Gastrocnemius medialis (tissue), 4 donors: ENCODE measurements around the gene MGAT5. TPM values are rescaled to one million over a fixed set of nuclear protein-coding genes. Genes with fewer than 3 reads are reported as not detected.

ENCODE experiments used
- ATAC-seq, 2 donors: fragments of 150-250 bp; one replicate each; pipeline ENCODE4 v1.9.1; 2016
- DNase-seq, 2 donors: peaks; one replicate each; pipeline ENCODE4 v3.0.0-alpha.2; 2019
- H3K27ac ChIP-seq, 4 donors: fragments of 200-600 bp; sonication (generic); 1 replicate in 1 of 4; 2 replicates in 3 of 4; pipeline ENCODE4 v1.5.1; 2016 to 2018; ENCODE audit warnings: mild to moderate bottlenecking in 2 of 4, moderate library complexity in 1 of 4
- H3K27me3 ChIP-seq, 3 donors: fragments of 200-600 bp; sonication (generic) in 2 of 3; 1 replicate in 1 of 3; 2 replicates in 2 of 3; pipeline versions ENCODE4 v1.5.1 to v1.6.0; 2016 to 2019; ENCODE audit warnings: mild to moderate bottlenecking in 1 of 3, moderate library complexity in 1 of 3
- H3K36me3 ChIP-seq, 2 donors: fragments of 200-600 bp; sonication (generic) in 1 of 2; one replicate each; pipeline ENCODE4 v1.5.1; 2017 to 2018
- H3K4me1 ChIP-seq, 2 donors: fragments of 200-600 bp; sonication (generic) in 1 of 2; one replicate each; pipeline ENCODE4 v1.5.1; 2016 to 2017; ENCODE audit warnings: mild to moderate bottlenecking in 2 of 2
- H3K4me3 ChIP-seq, 4 donors: fragments of 200-600 bp; sonication (generic) in 3 of 4; 1 replicate in 1 of 4; 2 replicates in 3 of 4; pipeline ENCODE4 v1.5.1; 2016 to 2019; ENCODE audit warnings: mild to moderate bottlenecking in 2 of 4
- H3K9me3 ChIP-seq, 3 donors: fragments of 200-600 bp; sonication (generic) in 2 of 3; 1 replicate in 1 of 3; 2 replicates in 2 of 3; pipeline ENCODE4 v1.5.1; 2016 to 2019
- POLR2A ChIP-seq, 2 donors: fragments of 450-650 bp; IDR thresholded peaks; one replicate each; pipeline ENCODE4 v1.6.1; 2017; ENCODE audit warnings: antibody characterized with exemption in 2 of 2, mild to moderate bottlenecking in 2 of 2, moderate library complexity in 2 of 2
- in situ Hi-C, 4 donors: fragments of 200-750 bp; cut with MboI; loops; one replicate each; pipeline versions ENCODE4 v1.15.0 to v1.8.0; 2017; ENCODE audit warnings: low sequenced_read_pairs in 4 of 4
- intact Hi-C: fragments of 100-400 bp; cut with DNase I; formaldehyde crosslinking; loops from one replicate; pipeline ENCODE4 v1.15.1; 2023; ENCODE audit warnings: low total_unique reads
- total RNA-seq, 4 donors: library from RNA; depleted of rRNA; stranded (reverse); fragments of >200 nt; gene quantifications; one replicate each; pipeline versions ENCODE4 v1.1.0 to v1.2.3, GENCODE V29; 2016
- TF ChIP-seq, protein P1 (sequence below), 5 experiments: fragments of 450-650 bp in 3 of 5; fragments of 200-600 bp in 2 of 5; sonication (generic) in 2 of 5; IDR thresholded peaks in 4 of 5; conservative IDR thresholded peaks in 1 of 5; 1 replicate in 4 of 5; 2 replicates in 1 of 5; pipeline ENCODE4 v1.5.1; 2016 to 2019; ENCODE audit warnings: antibody characterized with exemption in 5 of 5, mild to moderate bottlenecking in 3 of 5, moderate library complexity in 3 of 5

The MGAT5 gene, protein sequence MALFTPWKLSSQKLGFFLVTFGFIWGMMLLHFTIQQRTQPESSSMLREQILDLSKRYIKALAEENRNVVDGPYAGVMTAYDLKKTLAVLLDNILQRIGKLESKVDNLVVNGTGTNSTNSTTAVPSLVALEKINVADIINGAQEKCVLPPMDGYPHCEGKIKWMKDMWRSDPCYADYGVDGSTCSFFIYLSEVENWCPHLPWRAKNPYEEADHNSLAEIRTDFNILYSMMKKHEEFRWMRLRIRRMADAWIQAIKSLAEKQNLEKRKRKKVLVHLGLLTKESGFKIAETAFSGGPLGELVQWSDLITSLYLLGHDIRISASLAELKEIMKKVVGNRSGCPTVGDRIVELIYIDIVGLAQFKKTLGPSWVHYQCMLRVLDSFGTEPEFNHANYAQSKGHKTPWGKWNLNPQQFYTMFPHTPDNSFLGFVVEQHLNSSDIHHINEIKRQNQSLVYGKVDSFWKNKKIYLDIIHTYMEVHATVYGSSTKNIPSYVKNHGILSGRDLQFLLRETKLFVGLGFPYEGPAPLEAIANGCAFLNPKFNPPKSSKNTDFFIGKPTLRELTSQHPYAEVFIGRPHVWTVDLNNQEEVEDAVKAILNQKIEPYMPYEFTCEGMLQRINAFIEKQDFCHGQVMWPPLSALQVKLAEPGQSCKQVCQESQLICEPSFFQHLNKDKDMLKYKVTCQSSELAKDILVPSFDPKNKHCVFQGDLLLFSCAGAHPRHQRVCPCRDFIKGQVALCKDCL
- total RNA-seq = 1 to 10 TPM; 3.0 to 4.9 (median 3.3) TPM

DNA sequence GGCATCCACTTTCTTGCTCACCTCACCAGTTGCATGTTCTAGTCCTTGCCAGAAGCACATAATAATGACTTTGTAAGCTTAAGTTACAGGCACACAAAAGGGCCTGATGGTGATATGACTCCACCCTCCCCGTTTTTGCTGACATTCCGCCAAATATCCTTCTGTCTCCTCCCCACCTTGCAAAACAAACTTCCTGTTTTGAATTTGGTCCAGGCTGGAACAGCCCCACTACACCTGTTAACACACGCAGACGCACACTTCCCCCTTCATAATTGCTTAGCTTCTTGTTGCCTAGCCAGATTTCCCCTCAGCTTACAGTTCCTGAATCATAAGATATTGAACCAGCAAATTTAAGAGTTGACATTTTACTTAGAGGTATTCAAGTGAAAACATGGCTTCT lies at the start of gene MGAT5:
Gene MGAT5, plus strand, starts transcription at position 269 of the 400 bp plus-strand sequence. CDS start 332 bp downstream, outside the sequence.
- intact Hi-C loops = no loop called here
- Histone ChIP-seq H3K36me3 (no peaks in the 10 kb centered on the region), H3K27ac (no peak within 1 kb of the TSS), H3K27me3 (no peaks in the 10 kb centered on the region), H3K4me3 (no peak within 1 kb of the TSS), H3K9me3 (no peaks in the 10 kb centered on the region), H3K4me1 (peaks cover under 1 to 6% of the 10 kb centered on the region in 2 donors)
- peak in 1 of 2 donors; percentile 39 for ATAC-seq
- TF ChIP-seq, protein P1, sequence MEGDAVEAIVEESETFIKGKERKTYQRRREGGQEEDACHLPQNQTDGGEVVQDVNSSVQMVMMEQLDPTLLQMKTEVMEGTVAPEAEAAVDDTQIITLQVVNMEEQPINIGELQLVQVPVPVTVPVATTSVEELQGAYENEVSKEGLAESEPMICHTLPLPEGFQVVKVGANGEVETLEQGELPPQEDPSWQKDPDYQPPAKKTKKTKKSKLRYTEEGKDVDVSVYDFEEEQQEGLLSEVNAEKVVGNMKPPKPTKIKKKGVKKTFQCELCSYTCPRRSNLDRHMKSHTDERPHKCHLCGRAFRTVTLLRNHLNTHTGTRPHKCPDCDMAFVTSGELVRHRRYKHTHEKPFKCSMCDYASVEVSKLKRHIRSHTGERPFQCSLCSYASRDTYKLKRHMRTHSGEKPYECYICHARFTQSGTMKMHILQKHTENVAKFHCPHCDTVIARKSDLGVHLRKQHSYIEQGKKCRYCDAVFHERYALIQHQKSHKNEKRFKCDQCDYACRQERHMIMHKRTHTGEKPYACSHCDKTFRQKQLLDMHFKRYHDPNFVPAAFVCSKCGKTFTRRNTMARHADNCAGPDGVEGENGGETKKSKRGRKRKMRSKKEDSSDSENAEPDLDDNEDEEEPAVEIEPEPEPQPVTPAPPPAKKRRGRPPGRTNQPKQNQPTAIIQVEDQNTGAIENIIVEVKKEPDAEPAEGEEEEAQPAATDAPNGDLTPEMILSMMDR (IDR thresholded peaks at IDR 0.05 in 4 of 5, conservative IDR thresholded peaks at IDR 0.05 in 1 of 5) = no peak
- TF ChIP-seq POLR2A (IDR thresholded peaks at IDR 0.05) = no peak
- no peak for DNase-seq
- in situ Hi-C loops = no loop called here

DNA sequence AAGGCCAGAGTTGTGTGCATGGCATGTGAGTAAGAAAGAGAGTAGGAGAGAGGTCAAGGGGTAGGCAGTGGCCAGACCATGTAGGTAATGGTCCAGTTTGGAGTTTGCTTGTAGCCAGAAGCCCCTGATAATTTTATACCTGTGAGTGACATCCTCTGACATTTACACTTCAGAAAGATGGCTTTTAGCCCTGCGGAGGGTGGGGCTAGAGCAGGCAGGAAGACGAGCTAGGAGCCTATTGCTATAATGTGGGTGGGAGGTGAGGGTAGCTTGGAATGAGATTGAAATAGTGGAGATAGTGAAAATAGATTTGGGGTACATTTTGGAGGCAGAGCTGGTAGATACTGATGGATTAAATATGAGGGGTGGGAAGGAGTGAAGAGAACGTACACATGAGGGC lies 48.8 kb upstream of the MGAT5 start:
- no peak for ATAC-seq
- Histone ChIP-seq H3K4me1 (peaks cover 4 to 8% of the 10 kb centered on the region in 2 donors), H3K27ac (no peak overlapping the region), H3K27me3 (no peaks in the 10 kb centered on the region), H3K4me3 (no peak overlapping the region), H3K36me3 (no peaks in the 10 kb centered on the region), H3K9me3 (no peaks in the 10 kb centered on the region)
- intact Hi-C loops = loop anchor here (5.0 to 10.0 kb wide), 2 partner anchors 88 to 320 kb away; no protein-coding TSS in a partner anchor
- no peak for DNase-seq
- in situ Hi-C loops = no loop called here
- TF ChIP-seq, protein P1 (IDR thresholded peaks at IDR 0.05 in 4 of 5, conservative IDR thresholded peaks at IDR 0.05 in 1 of 5) = no peak
- TF ChIP-seq POLR2A (IDR thresholded peaks at IDR 0.05) = no peak

DNA sequence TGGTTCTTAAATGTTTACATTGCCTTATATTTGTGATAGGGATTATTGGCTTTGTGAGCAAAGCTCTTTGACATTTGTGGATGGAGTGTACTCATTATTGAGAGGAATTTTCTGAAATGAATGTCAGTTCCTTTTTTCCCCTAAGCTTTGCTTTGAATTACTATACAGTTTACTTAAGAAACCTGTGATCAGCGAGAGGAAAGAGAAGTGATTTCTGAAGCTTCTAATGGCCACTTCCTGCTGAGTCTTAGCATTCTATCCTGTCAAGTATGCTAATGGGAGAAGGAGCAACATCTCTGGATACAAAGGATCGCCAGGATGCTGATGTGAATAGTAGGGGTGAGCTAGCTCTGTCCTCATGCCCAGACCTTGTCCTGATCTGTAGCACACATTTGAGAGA lies 47.8 kb upstream of the MGAT5 start:
- ATAC-seq = no peak
- in situ Hi-C loops = no loop called here

DNA sequence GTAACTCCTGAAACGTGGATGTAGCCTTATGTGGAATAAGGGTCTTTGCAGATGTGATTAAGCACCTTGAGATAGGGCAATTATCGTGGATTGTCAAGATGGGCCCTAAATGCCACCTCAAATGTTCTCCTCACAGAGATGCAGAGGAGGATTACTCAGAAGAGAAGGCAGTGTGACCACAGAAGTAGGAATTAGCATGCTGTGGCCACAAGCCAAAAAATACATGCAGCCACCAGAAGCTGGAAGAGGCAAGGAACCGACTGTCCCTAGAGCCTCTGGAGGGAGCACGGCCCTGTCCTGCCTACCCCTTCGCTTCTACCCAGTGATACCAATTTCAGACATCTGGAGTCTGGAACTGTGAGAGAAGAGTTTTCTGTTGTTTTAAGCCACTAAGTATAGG lies 47.3 kb upstream of the MGAT5 start:
- TF ChIP-seq, protein P1 (IDR thresholded peaks at IDR 0.05 in 4 of 5, conservative IDR thresholded peaks at IDR 0.05 in 1 of 5) = no peak
- no peak for TF ChIP-seq POLR2A (IDR thresholded peaks at IDR 0.05)
- in situ Hi-C loops = no loop called here

More for the DNA sequence above, 47.8 kb upstream of the MGAT5 start:
- Histone ChIP-seq H3K4me3 (no peak overlapping the region), H3K36me3 (no peaks in the 10 kb centered on the region), H3K27ac (no peak overlapping the region), H3K4me1 (peaks cover 4 to 8% of the 10 kb centered on the region in 2 donors), H3K27me3 (no peaks in the 10 kb centered on the region), H3K9me3 (no peaks in the 10 kb centered on the region)
- DNase-seq = no peak
- intact Hi-C loops = loop anchor here (5.0 to 10.0 kb wide), 2 partner anchors 89 to 321 kb away; no protein-coding TSS in a partner anchor
- no peak for TF ChIP-seq POLR2A (IDR thresholded peaks at IDR 0.05)
- TF ChIP-seq, protein P1 (IDR thresholded peaks at IDR 0.05 in 4 of 5, conservative IDR thresholded peaks at IDR 0.05 in 1 of 5) = no peak

More for the DNA sequence above, 47.3 kb upstream of the MGAT5 start:
- DNase-seq (no peak), ATAC-seq (no peak)
- H3K4me1 ChIP-seq = peaks cover 4 to 8% of the 10 kb centered on the region in 2 donors
- H3K27me3 ChIP-seq = no peaks in the 10 kb centered on the region
- no peak overlapping the region for H3K4me3 ChIP-seq
- no peaks in the 10 kb centered on the region for H3K36me3 ChIP-seq
- H3K9me3 ChIP-seq = no peaks in the 10 kb centered on the region
- intact Hi-C loops = loop anchor here (5.0 to 10.0 kb wide), 2 partner anchors 89 to 322 kb away; no protein-coding TSS in a partner anchor
- no peak overlapping the region for H3K27ac ChIP-seq
